Fibroblast of lung (primary cell): ENCODE measurements around the gene EXTL1.

Experiments used
- EZH2 ChIP-seq: IDR thresholded peaks from 2 replicates; pipeline ENCODE4 v1.5.1; 2012; ENCODE audit warnings: low read length, control low read depth, mild to moderate bottlenecking; ENCODE audit errors: missing control alignments
- TF ChIP-seq, protein P1 (sequence below), 2 donors: IDR thresholded peaks in 1 of 2; conservative IDR thresholded peaks in 1 of 2; 1 replicate in 1 of 2; 2 replicates in 1 of 2; pipeline ENCODE4 v1.5.1; 2011 to 2012; ENCODE audit warnings: low read length in 2 of 2, control low read depth in 1 of 2, inconsistent platforms in 1 of 2, low read depth in 1 of 2, mild to moderate bottlenecking in 1 of 2

DNA sequence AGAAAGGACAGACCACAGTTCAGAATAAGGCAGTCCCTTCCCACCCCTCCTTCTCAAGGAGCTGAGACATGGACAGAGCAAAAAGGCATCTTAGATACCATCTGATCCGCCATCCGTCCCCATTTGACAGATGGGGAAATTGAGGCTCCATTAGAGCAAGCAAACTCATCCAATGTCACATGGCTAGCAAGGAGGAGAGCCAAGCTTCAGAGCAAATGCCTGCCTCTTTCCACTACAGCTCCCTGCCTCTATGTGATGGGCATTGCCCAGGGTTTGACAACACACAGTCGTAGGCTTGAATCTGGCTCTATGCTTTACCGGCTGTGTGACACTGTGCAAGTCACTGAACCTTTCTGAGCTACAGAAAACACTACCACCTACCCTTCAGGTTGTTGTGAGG, 20.4 kb downstream of the EXTL1 start:
- TF ChIP-seq, protein P1, sequence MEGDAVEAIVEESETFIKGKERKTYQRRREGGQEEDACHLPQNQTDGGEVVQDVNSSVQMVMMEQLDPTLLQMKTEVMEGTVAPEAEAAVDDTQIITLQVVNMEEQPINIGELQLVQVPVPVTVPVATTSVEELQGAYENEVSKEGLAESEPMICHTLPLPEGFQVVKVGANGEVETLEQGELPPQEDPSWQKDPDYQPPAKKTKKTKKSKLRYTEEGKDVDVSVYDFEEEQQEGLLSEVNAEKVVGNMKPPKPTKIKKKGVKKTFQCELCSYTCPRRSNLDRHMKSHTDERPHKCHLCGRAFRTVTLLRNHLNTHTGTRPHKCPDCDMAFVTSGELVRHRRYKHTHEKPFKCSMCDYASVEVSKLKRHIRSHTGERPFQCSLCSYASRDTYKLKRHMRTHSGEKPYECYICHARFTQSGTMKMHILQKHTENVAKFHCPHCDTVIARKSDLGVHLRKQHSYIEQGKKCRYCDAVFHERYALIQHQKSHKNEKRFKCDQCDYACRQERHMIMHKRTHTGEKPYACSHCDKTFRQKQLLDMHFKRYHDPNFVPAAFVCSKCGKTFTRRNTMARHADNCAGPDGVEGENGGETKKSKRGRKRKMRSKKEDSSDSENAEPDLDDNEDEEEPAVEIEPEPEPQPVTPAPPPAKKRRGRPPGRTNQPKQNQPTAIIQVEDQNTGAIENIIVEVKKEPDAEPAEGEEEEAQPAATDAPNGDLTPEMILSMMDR (conservative IDR thresholded peaks at IDR 0.05 in 1 of 2, IDR thresholded peaks at IDR 0.05 in 1 of 2; ENCODE audit: low read depth in 1 of 2, low read length in 2 of 2) = no peak
- no peak for TF ChIP-seq EZH2
